Transverse colon (tissue), 4 donors: ENCODE measurements around the gene SEC22A. TPM values are rescaled to one million over a fixed set of nuclear protein-coding genes. Genes with fewer than 3 reads are reported as not detected.

Source experiments
- DNase-seq: peaks from one replicate; pipeline ENCODE4 v3.0.0-alpha.2; 2019
- H3K27ac ChIP-seq, 4 donors: fragments of 200-600 bp; sonication (generic); 2 replicates each; pipeline ENCODE4 v1.5.1; 2016 to 2018; ENCODE audit warnings: inconsistent platforms in 4 of 4
- H3K27me3 ChIP-seq: fragments of 200-600 bp; sonication (generic); 2 replicates; pipeline ENCODE4 v1.5.1; 2017; ENCODE audit warnings: inconsistent platforms
- H3K36me3 ChIP-seq, 4 donors: fragments of 200-600 bp; sonication (generic); 2 replicates each; pipeline ENCODE4 v1.5.1; 2017 to 2019; ENCODE audit warnings: inconsistent platforms in 4 of 4
- H3K4me1 ChIP-seq, 4 donors: fragments of 200-600 bp; sonication (generic); 2 replicates each; pipeline ENCODE4 v1.5.1; 2017 to 2020; ENCODE audit warnings: inconsistent platforms in 4 of 4
- H3K4me3 ChIP-seq, 4 donors: fragments of 200-600 bp; sonication (generic); 1 replicate in 1 of 4; 2 replicates in 3 of 4; pipeline versions ENCODE4 v1.5.1 to v1.6.1; 2017 to 2019; ENCODE audit warnings: inconsistent platforms in 4 of 4
- H3K9me3 ChIP-seq, 2 donors: fragments of 200-600 bp; sonication (generic); 2 replicates each; pipeline ENCODE4 v1.5.1; 2017 to 2019; ENCODE audit warnings: inconsistent platforms in 2 of 2
- CTCF ChIP-seq, 5 experiments: fragments of 200-600 bp in 3 of 5; fragments of 450-650 bp in 2 of 5; sonication (generic) in 3 of 5; IDR thresholded peaks; 1 replicate in 2 of 5; 2 replicates in 3 of 5; pipeline ENCODE4 v1.5.1; 2016 to 2017; ENCODE audit warnings: antibody characterized with exemption in 5 of 5, inconsistent platforms in 3 of 5, mild to moderate bottlenecking in 2 of 5, moderate library complexity in 1 of 5
- EP300 ChIP-seq: sonication (generic); formaldehyde crosslinking; IDR thresholded peaks from one replicate; pipeline ENCODE4 v1.6.1; 2017; ENCODE audit warnings: antibody characterized with exemption, low read depth
- POLR2A ChIP-seq: fragments of 450-650 bp; IDR thresholded peaks from one replicate; pipeline ENCODE4 v1.6.1; 2016; ENCODE audit warnings: antibody characterized with exemption, mild to moderate bottlenecking, moderate library complexity
- POLR2AphosphoS5 ChIP-seq, 3 donors: sonication (generic); formaldehyde crosslinking; IDR thresholded peaks; one replicate each; pipeline ENCODE4 v1.6.1; 2016; ENCODE audit warnings: antibody characterized with exemption in 3 of 3
- WGBS, 2 donors: methylation state at CpG; one replicate each; pipeline ENCODE4 v1.1.5; 2018; ENCODE audit warnings: low coverage in 1 of 2; 5-methylcytosine and 5-hydroxymethylcytosine counted together
- in situ Hi-C, 4 donors: fragments of 200-750 bp; cut with MboI; loops; one replicate each; pipeline versions ENCODE4 v1.15.0 to v1.15.1; 2017; ENCODE audit warnings: low sequenced_read_pairs in 3 of 4, low pct_ligation_motif_present in 1 of 4, low pct_unique_long_range_greater_than_20kb in 1 of 4
- intact Hi-C: fragments of 100-400 bp; cut with DNase I; formaldehyde crosslinking; loops from one replicate; pipeline ENCODE4 v1.15.1; 2023; ENCODE audit warnings: low total_unique reads
- total RNA-seq, 4 donors: library from RNA; depleted of rRNA; stranded (reverse); fragments of >200 nt; gene quantifications; one replicate each; pipeline ENCODE4 v1.1.0, GENCODE V29; 2016

Gene SEC22A
- total RNA-seq, 4 donors from 2014 or later, result 4.5 to 33.8 (median 17.6) TPM

- intact Hi-C loops (no loop called here), in situ Hi-C loops (loop anchor here in 2 of 4 donors (25.0 kb wide), 1 partner anchor 325 kb away; no protein-coding TSS in a partner anchor)
- H3K9me3 ChIP-seq, result no peaks in the 10 kb centered on the region
- no peak overlapping the region for H3K27ac ChIP-seq
- no peak overlapping the region for H3K4me3 ChIP-seq
- DNase-seq, result no peak
- no peaks in the 10 kb centered on the region for H3K36me3 ChIP-seq
- 82 to 91% methylated on average over 2 of the region's 2 CpGs for WGBS, 2 donors
- no peaks in the 10 kb centered on the region for H3K27me3 ChIP-seq
- H3K4me1 ChIP-seq, result peaks cover 0 to 4% (median 2%) of the 10 kb centered on the region in 4 donors
- TF ChIP-seq CTCF (IDR thresholded peaks at IDR 0.05), result no peak
- no peak for TF ChIP-seq POLR2A
- TF ChIP-seq POLR2AphosphoS5 (IDR thresholded peaks at IDR 0.05), result no peak
- no peak for TF ChIP-seq EP300
Observed at GRCh38 chr3:123262226-123262625, 60.5 kb downstream of the SEC22A start.

- H3K36me3 ChIP-seq, result no peaks in the 10 kb centered on the region
- peaks cover 0 to 4% (median 2%) of the 10 kb centered on the region in 4 donors for H3K4me1 ChIP-seq
- no peaks in the 10 kb centered on the region for H3K9me3 ChIP-seq
- H3K4me3 ChIP-seq, result no peak overlapping the region
- in situ Hi-C loops (loop anchor here in 2 of 4 donors (25.0 kb wide), 1 partner anchor 326 kb away; no protein-coding TSS in a partner anchor), intact Hi-C loops (no loop called here)
- TF ChIP-seq POLR2A (no peak), EP300 (no peak), CTCF (IDR thresholded peaks at IDR 0.05) (no peak), POLR2AphosphoS5 (IDR thresholded peaks at IDR 0.05) (no peak)
- 96% methylated on average over 5 of the region's 5 CpGs for WGBS, 2 donors
- H3K27ac ChIP-seq, result no peak overlapping the region
- DNase-seq, result no peak
- H3K27me3 ChIP-seq, result no peaks in the 10 kb centered on the region
Observed at GRCh38 chr3:123262868-123263267, 61.1 kb downstream of the SEC22A start.

GRCh38 chr3:123263941-123264340, 62.2 kb downstream of the SEC22A start:
- Histone ChIP-seq H3K27ac (no peak overlapping the region), H3K36me3 (no peaks in the 10 kb centered on the region), H3K4me1 (no peaks in the 10 kb centered on the region), H3K9me3 (no peaks in the 10 kb centered on the region), H3K27me3 (no peaks in the 10 kb centered on the region), H3K4me3 (no peak overlapping the region)
- no peak for DNase-seq
- TF ChIP-seq EP300 (no peak), POLR2A (no peak), CTCF (IDR thresholded peaks at IDR 0.05) (no peak), POLR2AphosphoS5 (IDR thresholded peaks at IDR 0.05) (no peak)
- in situ Hi-C loops (loop anchor here in 2 of 4 donors (25.0 kb wide), 1 partner anchor 327 kb away; no protein-coding TSS in a partner anchor), intact Hi-C loops (no loop called here)
- WGBS, 2 donors, result 80 to 93% methylated on average over 1 to 2 of the region's 2 CpGs

GRCh38 chr3:123267821-123268220, 66.1 kb downstream of the SEC22A start:
- H3K27ac ChIP-seq, result no peak overlapping the region
- WGBS, 2 donors, result 82 to 90% methylated on average over 2 of the region's 2 CpGs
- no peaks in the 10 kb centered on the region for H3K27me3 ChIP-seq
- no peaks in the 10 kb centered on the region for H3K9me3 ChIP-seq
- in situ Hi-C loops (loop anchor here in 2 of 4 donors (25.0 kb wide), 1 partner anchor 331 kb away; no protein-coding TSS in a partner anchor), intact Hi-C loops (no loop called here)
- no peak for DNase-seq
- no peaks in the 10 kb centered on the region for H3K4me1 ChIP-seq
- no peak overlapping the region for H3K4me3 ChIP-seq
- H3K36me3 ChIP-seq, result peaks cover 0 to 9% (median 0%) of the 10 kb centered on the region in 4 donors
- TF ChIP-seq CTCF (IDR thresholded peaks at IDR 0.05) (no peak), POLR2A (no peak), EP300 (no peak), POLR2AphosphoS5 (IDR thresholded peaks at IDR 0.05) (no peak)
